Activated CD8-positive, alpha-beta memory T cell treated with anti-CD3 and anti-CD28 coated beads for 36 hours (primary cell): Measurements from ENCODE around the gene ANKRD11. TPM values are rescaled to one million over a fixed set of nuclear protein-coding genes. Genes with fewer than 3 reads are reported as not detected.
"Not testable (repeated sequence)": the region's sequence is repeated elsewhere in the genome, so short reads cannot be mapped to it uniquely, and the experiment has no call there.

ENCODE experiments used
- CTCF ChIA-PET: fragments of 350-600 bp; sonication (Branson Sonifier 250); formaldehyde crosslinking; loops from one replicate; lab custom pipeline; 2021; ENCODE audit warnings: antibody characterized with exemption; lab: Charles Lee
- POLR2A ChIA-PET: fragments of 350-600 bp; sonication (Branson Sonifier 250); formaldehyde crosslinking; loops from one replicate; lab custom pipeline; 2021; ENCODE audit warnings: antibody characterized with exemption; lab: Charles Lee
- total RNA-seq, 2 experiments: library from RNA; stranded (reverse); gene quantifications; one replicate each; pipeline ENCODE4 v1.2.3, GENCODE V29; 2021

The ANKRD11 gene
- total RNA-seq, 2 experiments from 2014 or later, result 152 to 159 TPM

- CTCF ChIA-PET, POLR2A ChIA-PET: not testable (repeated sequence)
These were observed 190.8 kb downstream of the ANKRD11 start for GRCh38 chr16:89299357-89300111.

- POLR2A ChIA-PET, result no interaction called here
- CTCF ChIA-PET, result no interaction called here
These were observed 191.6 kb downstream of the ANKRD11 start for GRCh38 chr16:89298623-89299225.

GRCh38 chr16:89297910-89298545, 192.3 kb downstream of the ANKRD11 start:
- CTCF ChIA-PET, result no interaction called here
- POLR2A ChIA-PET, result no interaction called here

GRCh38 chr16:89297156-89297874, 193.0 kb downstream of the ANKRD11 start:
- ChIA-PET CTCF (no interaction called here), POLR2A (no interaction called here)

GRCh38 chr16:89295915-89296314, 194.4 kb downstream of the ANKRD11 start:
- ChIA-PET POLR2A (no interaction called here), CTCF (no interaction called here)

GRCh38 chr16:89295071-89295900, 195.1 kb downstream of the ANKRD11 start:
- POLR2A ChIA-PET, result no interaction called here
- CTCF ChIA-PET, result no interaction called here

GRCh38 chr16:89294486-89294885, 195.9 kb downstream of the ANKRD11 start:
- ChIA-PET CTCF (no interaction called here), POLR2A (interaction anchor here (0.6 kb wide), 1 partner anchor 71 kb away, joined by 3 read pairs; no protein-coding TSS in a partner anchor)

GRCh38 chr16:89293276-89294143, 196.9 kb downstream of the ANKRD11 start:
- CTCF ChIA-PET, result interaction anchor here (1.0 kb wide), 1 partner anchor 9 kb away, joined by 3 read pairs; no protein-coding TSS in a partner anchor

GRCh38 chr16:89292443-89293078, 197.8 kb downstream of the ANKRD11 start:
- CTCF ChIA-PET, result interaction anchor here (1.2 kb wide), 1 partner anchor 13 kb away, joined by 4 read pairs; no protein-coding TSS in a partner anchor

More at GRCh38 chr16:89293276-89294143, 196.9 kb downstream of the ANKRD11 start:
- POLR2A ChIA-PET, result interaction anchor here (0.6 kb wide), 1 partner anchor 72 kb away, joined by 3 read pairs; no protein-coding TSS in a partner anchor

GRCh38 chr16:89291776-89292175, 198.6 kb downstream of the ANKRD11 start:
- ChIA-PET POLR2A (no interaction called here), CTCF (interaction anchor here (1.2 kb wide), 1 partner anchor 12 kb away, joined by 4 read pairs; no protein-coding TSS in a partner anchor)

More at GRCh38 chr16:89292443-89293078, 197.8 kb downstream of the ANKRD11 start:
- POLR2A ChIA-PET, result no interaction called here

- CTCF ChIA-PET, result interaction anchor here (1.2 kb wide), 1 partner anchor 12 kb away, joined by 4 read pairs; no protein-coding TSS in a partner anchor
- POLR2A ChIA-PET, result no interaction called here
These were observed 199.0 kb downstream of the ANKRD11 start for GRCh38 chr16:89291363-89291762.

- CTCF ChIA-PET, result no interaction called here
- POLR2A ChIA-PET, result no interaction called here
These were observed 199.5 kb downstream of the ANKRD11 start for GRCh38 chr16:89290887-89291286.

GRCh38 chr16:89290472-89290871, 199.9 kb downstream of the ANKRD11 start:
- CTCF ChIA-PET, result no interaction called here
- POLR2A ChIA-PET, result no interaction called here

GRCh38 chr16:89289428-89290395, 200.6 kb downstream of the ANKRD11 start:
- ChIA-PET CTCF (interaction anchor here (0.6 to 1.4 kb wide), 6 partner anchors 13 to 332 kb away, joined by 3 to 4 read pairs (median 4); no protein-coding TSS in a partner anchor), POLR2A (interaction anchor here (0.5 kb wide), 1 partner anchor 198 kb away, joined by 3 read pairs; no protein-coding TSS in a partner anchor)

GRCh38 chr16:89288966-89289365, 201.4 kb downstream of the ANKRD11 start:
- ChIA-PET CTCF (interaction anchor here (1.1 to 1.4 kb wide), 5 partner anchors 14 to 255 kb away, joined by 3 to 4 read pairs (median 4); no protein-coding TSS in a partner anchor), POLR2A (interaction anchor here (0.5 kb wide), 1 partner anchor 199 kb away, joined by 3 read pairs; no protein-coding TSS in a partner anchor)

- ChIA-PET POLR2A (no interaction called here), CTCF (interaction anchor here (1.2 to 1.4 kb wide), 2 partner anchors 48 to 243 kb away, joined by 4 read pairs; no protein-coding TSS in a partner anchor)
These were observed 201.8 kb downstream of the ANKRD11 start for GRCh38 chr16:89288577-89288844.
